ENCODE results near the gene ABCD1. TPM values are rescaled to one million over a fixed set of nuclear protein-coding genes. Genes with fewer than 3 reads are reported as not detected.

The ABCD1 gene
- total RNA-seq, 1 donor from 2014 or later = 11.0 TPM

DNA sequence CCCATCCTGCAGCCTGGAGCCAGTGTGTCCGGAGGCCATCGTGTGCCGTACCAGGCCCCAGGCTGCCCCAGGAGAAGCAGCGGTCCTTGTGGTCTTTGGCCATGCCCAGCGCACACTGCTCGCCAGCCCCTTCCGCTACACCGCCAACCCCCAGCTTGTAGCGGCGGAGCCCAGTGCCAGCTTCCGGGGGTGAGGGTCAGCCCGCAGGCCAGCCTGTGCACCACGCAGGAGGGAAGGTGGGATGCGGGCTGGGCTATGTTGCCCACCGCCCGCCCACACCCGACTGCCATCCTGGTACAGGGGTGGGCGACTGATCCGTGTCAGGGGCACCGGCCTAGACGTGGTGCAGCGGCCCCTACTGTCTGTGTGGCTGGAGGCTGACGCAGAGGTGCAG, 48.6 kb downstream of the ABCD1 start:
- Histone ChIP-seq H3K27ac (no peak overlapping the region), H3K36me3 (no peaks in the 10 kb centered on the region), H3K4me1 (no peaks in the 10 kb centered on the region), H3K9me3 (no peaks in the 10 kb centered on the region), H3K27me3 (no peaks in the 10 kb centered on the region), H3K4me3 (no peak overlapping the region)
- DNase-seq (ENCODE audit: extremely low spot score in 2 of 2) = no peak
- TF ChIP-seq POLR2AphosphoS5 (IDR thresholded peaks at IDR 0.05; ENCODE audit: insufficient read depth in 1 of 2, low read depth in 1 of 2) (no peak), POLR2A (IDR thresholded peaks at IDR 0.05) (no peak)
- TF ChIP-seq, protein P1, sequence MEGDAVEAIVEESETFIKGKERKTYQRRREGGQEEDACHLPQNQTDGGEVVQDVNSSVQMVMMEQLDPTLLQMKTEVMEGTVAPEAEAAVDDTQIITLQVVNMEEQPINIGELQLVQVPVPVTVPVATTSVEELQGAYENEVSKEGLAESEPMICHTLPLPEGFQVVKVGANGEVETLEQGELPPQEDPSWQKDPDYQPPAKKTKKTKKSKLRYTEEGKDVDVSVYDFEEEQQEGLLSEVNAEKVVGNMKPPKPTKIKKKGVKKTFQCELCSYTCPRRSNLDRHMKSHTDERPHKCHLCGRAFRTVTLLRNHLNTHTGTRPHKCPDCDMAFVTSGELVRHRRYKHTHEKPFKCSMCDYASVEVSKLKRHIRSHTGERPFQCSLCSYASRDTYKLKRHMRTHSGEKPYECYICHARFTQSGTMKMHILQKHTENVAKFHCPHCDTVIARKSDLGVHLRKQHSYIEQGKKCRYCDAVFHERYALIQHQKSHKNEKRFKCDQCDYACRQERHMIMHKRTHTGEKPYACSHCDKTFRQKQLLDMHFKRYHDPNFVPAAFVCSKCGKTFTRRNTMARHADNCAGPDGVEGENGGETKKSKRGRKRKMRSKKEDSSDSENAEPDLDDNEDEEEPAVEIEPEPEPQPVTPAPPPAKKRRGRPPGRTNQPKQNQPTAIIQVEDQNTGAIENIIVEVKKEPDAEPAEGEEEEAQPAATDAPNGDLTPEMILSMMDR (IDR thresholded peaks at IDR 0.05) = no peak
- intact Hi-C loops (cut with DNase I) = no loop called here

DNA sequence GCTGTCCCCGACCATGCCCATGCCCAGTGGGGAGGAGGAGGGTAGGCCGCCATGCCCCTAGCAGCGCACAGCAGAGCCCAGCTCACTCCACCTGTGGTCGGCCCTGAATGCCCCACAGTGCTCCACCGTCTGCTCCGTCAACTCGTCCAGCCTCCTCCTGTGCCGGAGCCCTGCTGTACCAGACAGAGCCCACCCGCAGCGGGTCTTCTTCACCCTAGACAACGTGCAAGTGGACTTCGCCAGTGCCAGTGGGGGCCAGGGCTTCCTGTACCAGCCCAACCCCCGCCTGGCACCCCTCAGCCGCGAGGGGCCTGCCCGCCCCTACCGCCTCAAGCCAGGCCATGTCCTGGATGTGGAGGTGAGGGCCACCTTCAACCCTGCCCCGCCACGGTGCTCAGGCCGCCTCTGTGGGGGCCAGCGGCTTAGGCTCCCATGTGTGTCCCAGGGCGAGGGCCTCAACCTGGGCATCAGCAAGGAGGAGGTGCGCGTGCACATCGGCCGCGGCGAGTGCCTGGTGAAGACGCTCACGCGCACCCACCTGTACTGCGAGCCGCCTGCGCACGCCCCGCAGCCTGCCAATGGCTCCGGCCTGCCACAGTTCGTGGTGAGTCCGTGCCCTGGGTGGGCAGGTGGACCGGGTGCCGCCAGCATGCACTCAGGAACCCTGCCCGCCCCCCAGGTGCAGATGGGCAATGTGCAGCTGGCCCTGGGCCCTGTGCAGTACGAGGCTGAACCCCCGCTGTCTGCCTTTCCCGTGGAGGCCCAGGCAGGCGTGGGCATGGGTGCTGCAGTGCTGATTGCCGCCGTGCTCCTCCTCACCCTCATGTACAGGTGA, 49.3 kb downstream of the ABCD1 start:
- Histone ChIP-seq H3K27me3 (no peaks in the 10 kb centered on the region), H3K9me3 (no peaks in the 10 kb centered on the region), H3K36me3 (no peaks in the 10 kb centered on the region), H3K27ac (no peak overlapping the region), H3K4me3 (no peak overlapping the region), H3K4me1 (no peaks in the 10 kb centered on the region)
- TF ChIP-seq, protein P1 (IDR thresholded peaks at IDR 0.05) = no peak
- TF ChIP-seq POLR2A (IDR thresholded peaks at IDR 0.05) (no peak), POLR2AphosphoS5 (IDR thresholded peaks at IDR 0.05; ENCODE audit: insufficient read depth in 1 of 2, low read depth in 1 of 2) (no peak)
- intact Hi-C loops (cut with DNase I) = no loop called here
- no peak for DNase-seq (ENCODE audit: extremely low spot score in 2 of 2)

DNA sequence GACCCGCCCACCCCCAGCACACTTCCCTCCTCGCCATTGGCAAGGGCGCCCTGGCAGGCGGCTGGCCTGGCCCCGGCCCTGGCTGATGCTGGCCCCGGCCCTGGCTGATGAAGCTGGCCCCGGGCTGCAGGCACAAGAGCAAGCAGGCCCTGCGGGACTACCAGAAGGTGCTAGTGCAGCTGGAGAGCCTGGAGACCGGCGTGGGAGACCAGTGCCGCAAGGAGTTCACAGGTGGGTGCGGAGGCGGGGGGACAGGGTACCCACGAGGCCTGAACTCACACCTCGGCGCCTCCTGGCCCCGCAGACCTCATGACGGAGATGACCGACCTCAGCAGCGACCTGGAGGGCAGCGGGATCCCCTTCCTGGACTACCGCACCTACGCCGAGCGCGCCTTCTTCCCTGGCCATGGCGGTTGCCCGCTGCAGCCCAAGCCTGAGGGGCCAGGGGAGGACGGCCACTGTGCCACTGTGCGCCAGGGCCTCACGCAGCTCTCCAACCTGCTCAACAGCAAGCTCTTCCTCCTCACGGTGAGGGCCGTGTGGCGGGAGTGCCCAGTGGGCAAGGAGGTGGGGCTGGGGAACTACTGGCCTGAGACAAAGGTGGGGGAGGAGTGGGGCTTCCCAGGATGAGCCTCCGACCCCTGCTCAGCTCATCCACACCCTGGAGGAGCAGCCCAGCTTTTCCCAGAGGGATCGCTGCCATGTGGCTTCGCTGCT, 50.1 kb downstream of the ABCD1 start:
- H3K36me3 ChIP-seq = no peaks in the 10 kb centered on the region
- DNase-seq (ENCODE audit: extremely low spot score in 2 of 2) = no peak
- no peaks in the 10 kb centered on the region for H3K27me3 ChIP-seq
- TF ChIP-seq POLR2AphosphoS5 (IDR thresholded peaks at IDR 0.05; ENCODE audit: insufficient read depth in 1 of 2, low read depth in 1 of 2) (no peak), POLR2A (IDR thresholded peaks at IDR 0.05) (no peak)
- TF ChIP-seq, protein P1 (IDR thresholded peaks at IDR 0.05) = no peak
- H3K9me3 ChIP-seq = no peaks in the 10 kb centered on the region
- intact Hi-C loops (cut with DNase I) = no loop called here
- H3K27ac ChIP-seq = no peak overlapping the region
- H3K4me3 ChIP-seq = no peak overlapping the region
- no peaks in the 10 kb centered on the region for H3K4me1 ChIP-seq

DNA sequence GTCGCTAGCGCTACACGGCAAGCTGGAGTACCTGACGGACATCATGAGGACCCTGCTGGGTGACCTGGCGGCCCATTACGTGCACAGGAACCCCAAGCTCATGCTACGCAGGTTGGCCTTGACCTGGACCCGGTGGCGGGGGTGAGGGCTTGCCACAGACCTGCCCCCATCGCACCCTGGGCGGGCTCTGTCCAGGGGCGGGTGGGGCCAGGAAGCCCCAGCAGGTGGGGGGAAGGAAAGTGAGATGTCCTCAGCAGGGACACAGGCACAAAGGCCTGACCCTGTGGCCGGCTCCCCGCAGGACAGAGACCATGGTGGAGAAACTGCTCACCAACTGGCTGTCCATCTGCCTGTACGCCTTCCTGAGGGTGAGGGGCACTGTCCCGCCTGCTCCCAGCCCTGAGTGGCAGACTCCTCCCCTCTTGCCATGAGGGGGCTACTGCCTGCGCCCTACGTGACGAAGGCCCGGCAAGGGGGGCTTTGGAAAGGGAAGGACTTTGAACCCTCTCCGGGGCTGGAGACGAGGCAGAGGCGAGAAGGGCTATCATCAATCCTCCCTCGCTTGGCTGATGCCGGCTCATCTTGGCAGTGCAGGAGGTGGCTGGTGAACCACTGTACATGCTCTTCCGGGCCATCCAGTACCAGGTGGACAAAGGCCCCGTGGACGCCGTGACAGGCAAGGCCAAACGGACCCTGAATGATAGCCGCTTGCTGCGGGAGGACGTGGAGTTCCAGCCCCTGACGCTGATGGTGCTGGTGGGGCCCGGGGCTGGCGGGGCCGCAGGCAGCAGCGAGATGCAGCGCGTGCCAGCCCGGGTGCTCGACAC, 50.9 kb downstream of the ABCD1 start:
- Histone ChIP-seq H3K36me3 (no peaks in the 10 kb centered on the region), H3K9me3 (no peaks in the 10 kb centered on the region), H3K27ac (no peak overlapping the region), H3K4me1 (peaks cover 4% of the 10 kb centered on the region), H3K27me3 (no peaks in the 10 kb centered on the region), H3K4me3 (no peak overlapping the region)
- intact Hi-C loops (cut with DNase I) = no loop called here
- DNase-seq (ENCODE audit: extremely low spot score in 2 of 2) = no peak
- TF ChIP-seq, protein P1 (IDR thresholded peaks at IDR 0.05) = no peak
- TF ChIP-seq POLR2A (IDR thresholded peaks at IDR 0.05) = no peak
- TF ChIP-seq POLR2AphosphoS5 (IDR thresholded peaks at IDR 0.05; ENCODE audit: insufficient read depth in 1 of 2, low read depth in 1 of 2) = no peak
